GM18502 (cell line): ENCODE data around the gene SOX15.

Source experiments
- ATAC-seq: cut with Tn5 transposase; IDR thresholded peaks from one replicate; pipeline ENCODE4 v1.9.1; 2021; ENCODE audit warnings: mild to moderate bottlenecking; ENCODE audit not compliant: unreplicated experiment, poor library complexity

SOX15 gene

DNA sequence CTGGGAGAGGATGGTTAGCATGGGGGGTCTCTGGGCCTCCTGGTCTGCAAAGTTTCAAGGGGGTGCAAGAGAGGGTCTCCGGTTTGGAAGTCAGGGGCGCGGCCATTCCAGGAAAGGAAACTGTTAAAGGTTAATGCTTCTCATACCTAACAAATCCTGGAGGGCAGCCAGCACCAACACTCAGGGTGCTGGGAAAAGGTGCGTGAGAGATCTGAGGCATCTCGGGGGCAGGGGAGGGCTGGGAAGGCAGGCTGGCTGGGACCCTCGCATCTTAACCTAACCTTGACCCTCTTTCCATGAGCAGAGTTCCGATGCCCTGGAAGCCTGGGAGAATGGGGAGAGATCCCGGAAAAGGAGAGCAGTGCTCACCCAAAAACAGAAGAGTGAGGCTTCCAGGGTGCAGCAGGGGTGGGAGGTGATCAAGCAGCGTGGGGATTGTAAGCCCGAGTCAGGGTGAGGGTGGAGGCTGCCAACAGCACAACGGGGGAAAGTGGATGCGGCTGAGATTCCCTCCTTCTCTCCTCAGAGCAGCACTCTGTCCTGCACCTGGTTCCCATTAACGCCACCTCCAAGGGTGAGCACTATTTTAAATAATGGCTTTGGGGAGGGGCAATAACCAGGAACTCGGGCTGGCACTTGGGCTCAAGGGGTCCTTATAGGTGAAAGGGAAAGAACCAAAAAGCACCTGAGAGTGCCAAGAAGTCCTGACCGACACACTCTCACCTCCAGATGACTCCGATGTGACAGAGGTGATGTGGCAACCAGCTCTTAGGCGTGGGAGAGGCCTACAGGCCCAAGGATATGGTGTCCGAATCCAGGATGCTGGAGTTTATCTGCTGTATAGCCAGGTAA is 30.3 kb downstream of the SOX15 start:
- no peak for ATAC-seq

GRCh38 chr17:7558544-7559319 is 31.2 kb downstream of the SOX15 start, which contains the start of gene TNFSF13:
Gene TNFSF13 (plus strand): TSS chr17:7558750. CDS start chr17:7559040, 290 bp downstream.
- ATAC-seq = no peak

- ATAC-seq = no peak
Observed at GRCh38 chr17:7557775-7558543, 31.9 kb downstream of the SOX15 start.

DNA sequence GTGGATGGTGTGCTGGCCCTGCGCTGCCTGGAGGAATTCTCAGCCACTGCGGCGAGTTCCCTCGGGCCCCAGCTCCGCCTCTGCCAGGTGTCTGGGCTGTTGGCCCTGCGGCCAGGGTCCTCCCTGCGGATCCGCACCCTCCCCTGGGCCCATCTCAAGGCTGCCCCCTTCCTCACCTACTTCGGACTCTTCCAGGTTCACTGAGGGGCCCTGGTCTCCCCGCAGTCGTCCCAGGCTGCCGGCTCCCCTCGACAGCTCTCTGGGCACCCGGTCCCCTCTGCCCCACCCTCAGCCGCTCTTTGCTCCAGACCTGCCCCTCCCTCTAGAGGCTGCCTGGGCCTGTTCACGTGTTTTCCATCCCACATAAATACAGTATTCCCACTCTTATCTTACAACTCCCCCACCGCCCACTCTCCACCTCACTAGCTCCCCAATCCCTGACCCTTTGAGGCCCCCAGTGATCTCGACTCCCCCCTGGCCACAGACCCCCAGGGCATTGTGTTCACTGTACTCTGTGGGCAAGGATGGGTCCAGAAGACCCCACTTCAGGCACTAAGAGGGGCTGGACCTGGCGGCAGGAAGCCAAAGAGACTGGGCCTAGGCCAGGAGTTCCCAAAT is 32.6 kb downstream of the SOX15 start:
- no peak for ATAC-seq

GRCh38 chr17:7556627-7557026 is 33.3 kb downstream of the SOX15 start:
- no peak for ATAC-seq

DNA sequence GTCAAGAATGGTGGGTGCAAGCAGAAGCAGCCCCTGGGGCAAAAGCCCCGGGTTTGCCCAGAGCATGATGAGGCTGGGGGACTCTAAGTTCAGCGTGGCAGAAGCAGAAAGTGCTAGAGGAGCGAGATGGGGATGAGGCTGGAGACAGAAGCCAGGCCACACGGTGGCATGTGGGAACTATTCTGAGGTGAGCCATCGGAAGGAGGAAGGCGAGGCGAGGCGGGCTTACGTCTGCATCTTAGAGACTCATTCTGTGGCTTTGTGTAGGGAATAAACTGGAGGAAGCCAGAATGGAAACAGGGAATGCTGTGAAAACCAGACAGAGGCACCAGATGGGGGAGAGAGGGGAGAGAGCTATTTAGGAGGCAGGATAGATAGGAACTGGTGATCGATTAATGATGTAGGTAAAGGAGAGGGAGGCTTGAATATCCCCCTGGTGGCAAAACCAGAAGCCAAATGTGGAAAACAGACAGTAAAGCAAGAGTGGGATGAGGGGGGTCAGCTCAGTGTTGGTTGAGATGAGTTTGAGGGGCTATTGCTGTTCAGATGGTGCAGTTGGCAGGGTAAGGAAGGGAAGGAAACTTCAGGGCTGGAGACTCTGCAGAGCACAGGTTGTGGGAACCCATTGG is 34.5 kb downstream of the SOX15 start:
- no peak for ATAC-seq

DNA sequence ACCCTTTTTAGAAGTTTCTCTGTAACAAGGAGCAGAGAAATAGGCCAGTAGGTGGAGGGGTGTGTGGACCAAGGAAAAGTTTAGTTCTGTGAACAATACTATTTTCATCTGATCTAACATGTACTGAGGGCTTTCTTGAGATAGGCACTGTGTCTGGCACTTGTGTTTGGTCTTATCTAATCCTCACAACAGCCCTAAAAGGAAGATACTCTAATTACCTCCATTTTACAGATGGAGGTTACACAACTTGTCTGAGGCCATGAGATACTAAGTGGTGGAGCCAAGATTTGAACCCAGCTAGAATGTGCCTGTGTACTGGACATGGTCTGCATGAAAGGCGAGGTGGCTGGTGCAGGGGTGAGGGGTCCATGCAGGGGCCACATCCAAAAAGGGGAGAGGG is 36.5 kb downstream of the SOX15 start:
- no peak for ATAC-seq

- peak; percentile 68 for ATAC-seq
Observed at GRCh38 chr17:7552621-7553051, 37.3 kb downstream of the SOX15 start.

DNA sequence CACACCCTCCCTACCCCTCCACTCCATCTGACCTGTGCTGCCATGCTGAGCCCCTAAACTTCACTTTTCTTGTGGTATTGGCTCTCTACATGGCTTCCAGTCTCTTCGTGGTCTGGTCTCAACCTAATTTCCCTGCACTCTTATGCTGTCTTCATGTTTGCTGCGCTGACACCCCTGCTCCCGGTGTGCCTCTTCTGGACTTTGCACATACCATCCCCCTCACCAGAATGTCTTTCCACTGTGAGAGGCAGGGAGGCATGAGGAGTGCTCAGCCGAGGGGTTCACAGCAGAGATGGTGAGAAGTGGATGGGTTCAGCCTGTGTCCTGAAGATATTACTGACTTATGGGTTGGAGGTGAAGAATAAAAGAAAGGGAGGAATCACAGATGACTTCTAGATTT is 38.5 kb downstream of the SOX15 start:
- ATAC-seq = no peak

DNA sequence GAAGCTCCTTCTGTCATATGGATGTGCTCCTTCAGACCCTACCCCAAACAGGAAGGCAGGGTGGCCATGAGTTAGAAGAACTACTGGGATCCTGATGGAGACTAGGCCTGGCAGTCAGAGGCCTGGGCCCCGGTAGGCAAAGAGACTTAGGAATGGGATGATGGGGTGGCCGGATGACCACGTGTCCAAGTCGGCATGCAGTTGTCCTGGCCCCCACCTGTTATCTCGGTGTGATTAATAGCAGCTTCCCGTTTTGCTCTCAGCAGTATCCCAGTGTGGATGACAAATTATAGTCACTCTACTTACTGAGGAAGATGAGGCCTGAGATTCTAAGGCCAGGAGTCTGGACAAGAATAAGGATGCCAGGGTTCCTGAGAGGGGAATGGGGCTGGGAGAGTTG is 39.5 kb downstream of the SOX15 start:
- no peak for ATAC-seq

DNA sequence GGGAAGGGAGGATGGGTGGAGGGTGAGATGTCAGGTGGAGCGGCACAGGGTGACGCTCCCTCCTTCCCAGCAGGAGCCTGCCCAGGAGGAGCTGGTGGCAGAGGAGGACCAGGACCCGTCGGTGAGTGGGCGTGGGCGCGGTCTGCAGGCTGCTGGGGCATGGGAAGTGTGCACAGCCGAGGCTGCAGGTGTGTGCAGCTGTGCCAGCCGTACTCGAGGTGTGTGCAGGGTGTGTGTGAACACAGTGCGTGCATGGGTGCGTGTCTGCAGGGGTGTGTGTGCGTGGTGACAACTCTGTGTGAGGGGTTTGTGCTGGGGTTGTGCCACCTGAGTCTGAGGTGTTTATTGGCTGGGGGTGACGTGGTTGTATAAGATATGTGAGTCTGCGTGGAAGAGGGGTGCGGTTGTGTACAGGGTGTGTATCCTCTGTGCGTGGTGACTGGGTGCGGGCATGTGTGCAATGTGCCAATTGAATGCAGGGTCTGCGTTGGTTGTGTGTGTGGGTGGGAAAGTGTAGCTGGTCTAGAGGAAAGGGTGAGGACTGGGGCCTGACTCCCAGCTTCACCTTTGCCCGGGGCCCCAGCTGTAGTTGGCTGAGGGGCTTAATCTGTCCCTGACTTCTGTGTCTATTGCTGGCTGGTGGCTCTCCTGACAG is 40.4 kb downstream of the SOX15 start:
- ATAC-seq = no peak

- no peak for ATAC-seq
Observed at GRCh38 chr17:7548585-7549400, 41.1 kb downstream of the SOX15 start, which contains the start of gene TNFSF12. Gene TNFSF12 (plus strand): TSS chr17:7549058. CDS start chr17:7549154, 96 bp downstream.

DNA sequence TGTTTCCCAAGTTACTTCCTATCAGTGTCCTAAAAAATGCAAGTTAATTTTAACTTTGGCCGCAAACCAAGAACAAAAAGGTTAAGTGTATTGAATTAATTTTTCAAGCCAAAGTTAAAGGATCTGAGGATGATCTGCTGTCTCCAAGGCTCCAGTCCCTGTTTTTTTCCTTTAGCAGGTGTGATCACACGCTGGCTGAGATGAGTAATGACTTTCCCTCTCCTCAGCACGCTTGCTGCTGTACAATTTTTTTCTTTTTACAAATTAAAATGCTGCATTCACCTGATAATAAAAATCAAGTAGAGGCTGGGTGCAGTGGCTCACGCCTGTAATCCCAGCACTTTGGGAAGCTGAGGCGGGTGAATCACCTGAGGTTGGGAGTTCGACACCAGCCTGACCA is 45.0 kb downstream of the SOX15 start:
- no peak for ATAC-seq

- no peak for ATAC-seq
Observed at GRCh38 chr17:7541074-7541621, 48.7 kb downstream of the SOX15 start.

DNA sequence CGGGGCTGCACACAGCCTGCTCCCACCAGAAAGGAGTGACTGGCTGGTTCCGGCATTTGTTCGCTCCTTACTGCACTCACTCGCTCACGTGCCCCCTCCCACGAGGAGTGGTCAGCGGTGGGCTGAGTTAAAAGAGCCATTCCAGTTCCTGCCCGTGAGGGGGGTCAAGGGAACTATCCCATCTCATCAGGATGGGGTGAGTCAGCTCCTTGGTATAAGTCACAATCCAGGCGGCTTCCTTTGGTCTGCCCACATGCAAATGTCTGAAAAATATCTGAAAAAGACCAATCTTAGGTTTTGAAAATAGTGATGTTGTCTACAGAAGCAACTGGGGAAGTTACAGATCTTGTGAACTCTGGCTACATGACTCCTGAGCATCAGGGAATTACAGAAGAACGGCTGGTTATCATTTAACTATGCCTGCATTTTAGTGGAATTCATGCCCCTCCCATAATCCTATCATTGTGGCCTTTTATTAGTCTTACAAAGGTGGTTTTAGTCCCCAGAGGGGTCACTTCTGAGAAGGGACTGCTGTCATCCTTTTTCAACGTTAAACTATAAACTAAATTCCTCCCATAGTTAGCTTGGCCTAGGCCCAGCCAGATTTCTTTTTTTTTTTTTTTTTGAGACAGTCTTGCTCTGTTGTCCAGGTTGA is 50.9 kb downstream of the SOX15 start:
- ATAC-seq = no peak
